ENCODE measurements around the gene PCCA.
"Not testable (repeated sequence)": the region's sequence is repeated elsewhere in the genome, so short reads cannot be mapped to it uniquely, and the experiment has no call there.

The PCCA gene

DNA sequence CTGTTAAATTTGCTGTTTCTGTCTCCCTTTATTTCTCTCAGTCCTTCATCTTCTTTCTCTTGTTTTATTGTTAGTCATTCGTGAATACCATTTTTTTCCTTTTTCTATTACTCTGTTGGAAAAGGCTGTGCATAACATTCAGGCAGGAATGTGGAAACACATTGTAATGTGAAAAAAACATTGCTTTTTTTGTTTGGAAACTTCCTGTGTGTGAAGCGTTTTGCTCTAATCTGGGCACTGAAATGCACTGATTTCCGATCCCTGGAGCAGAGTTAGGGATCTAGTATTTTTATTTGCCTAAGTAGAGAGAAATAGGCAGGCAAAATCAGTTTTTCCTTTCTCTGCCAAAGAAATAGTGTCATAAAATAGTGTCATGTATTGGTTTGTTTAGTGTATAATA, 155.5 kb downstream of the PCCA start:
- no peak for DNase-seq (ENCODE audit: low read depth)

DNA sequence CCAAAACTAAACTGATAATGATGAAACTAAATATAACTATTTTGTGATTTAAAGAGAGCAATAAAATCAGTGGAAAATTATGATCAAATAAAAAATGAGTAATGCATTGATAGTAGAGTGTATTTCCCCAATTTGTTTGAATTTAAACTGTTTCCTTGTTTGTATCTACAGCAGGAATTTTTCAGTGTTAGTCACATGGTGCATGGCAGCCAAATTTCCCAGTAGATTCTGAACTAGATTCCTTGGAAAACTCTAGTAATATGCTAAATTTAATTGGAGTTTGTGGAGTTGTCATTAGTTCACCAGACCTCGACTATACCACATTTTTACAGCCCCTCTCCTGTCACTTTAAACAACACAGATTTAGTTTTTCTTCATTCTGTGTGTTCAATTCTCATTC, 156.2 kb downstream of the PCCA start:
- DNase-seq (ENCODE audit: low read depth): no peak

GRCh38 chr13:100247937-100248336, 159.0 kb downstream of the PCCA start:
- no peak for DNase-seq (ENCODE audit: low read depth)

- no peak for DNase-seq (ENCODE audit: low read depth)
These were observed 165.1 kb downstream of the PCCA start for GRCh38 chr13:100254002-100254401.

- DNase-seq (ENCODE audit: low read depth): no peak
These were observed 173.5 kb downstream of the PCCA start for GRCh38 chr13:100262404-100262803.

- DNase-seq (ENCODE audit: low read depth): no peak
These were observed 177.1 kb downstream of the PCCA start for GRCh38 chr13:100266026-100266425.

GRCh38 chr13:100269837-100270236, 180.9 kb downstream of the PCCA start:
- DNase-seq (ENCODE audit: low read depth): peak; percentile 27

GRCh38 chr13:100273138-100273537, 184.2 kb downstream of the PCCA start:
- no peak for DNase-seq (ENCODE audit: low read depth)

DNA sequence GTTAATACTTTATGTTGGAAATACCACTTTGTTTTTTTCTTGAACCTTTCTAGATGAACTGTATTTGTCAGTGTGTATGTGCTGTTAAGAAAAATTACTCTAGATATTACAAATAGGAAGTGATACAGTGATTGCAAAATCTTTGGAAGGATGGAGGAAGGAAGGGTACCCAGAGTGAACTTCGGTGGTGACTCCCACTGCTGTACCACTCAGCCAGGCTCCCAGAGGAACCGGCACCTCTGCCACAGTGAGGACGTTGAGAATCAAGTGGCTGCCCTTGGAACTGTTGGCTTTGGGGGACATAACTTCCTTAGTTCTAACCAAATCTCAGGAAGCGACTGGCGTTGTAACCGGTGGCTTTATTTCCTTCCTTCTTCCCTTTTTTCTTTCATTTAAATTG, 184.7 kb downstream of the PCCA start:
- no peak for DNase-seq (ENCODE audit: low read depth)

DNA sequence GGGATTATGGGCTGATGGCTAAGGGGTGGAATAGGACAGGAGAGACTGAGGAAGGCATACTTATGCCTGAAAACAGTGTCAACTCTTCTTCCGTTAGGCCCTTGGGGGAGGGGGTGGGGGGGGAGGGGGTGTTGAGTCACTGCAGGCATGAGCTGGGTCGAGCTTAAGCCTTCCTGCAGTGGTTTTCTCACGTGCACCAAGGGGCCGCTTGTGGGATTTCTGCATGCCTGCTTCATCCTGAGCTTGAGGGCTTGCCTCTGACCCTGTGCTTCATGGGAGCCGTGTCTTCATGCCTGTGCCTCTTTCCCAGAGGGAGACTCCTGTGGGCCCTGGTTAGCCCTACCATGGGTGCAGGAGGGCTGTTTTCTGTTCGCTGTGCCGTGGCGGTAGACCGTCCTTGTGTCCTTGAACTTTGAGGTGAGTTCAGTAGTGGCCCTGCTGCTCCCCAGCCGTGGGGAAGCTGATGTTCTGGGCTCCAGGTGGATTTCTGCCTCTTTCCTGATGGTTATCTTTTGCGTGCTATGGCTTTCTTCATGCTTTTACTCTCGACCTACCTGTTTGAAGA, 186.1 kb downstream of the PCCA start:
- DNase-seq (ENCODE audit: low read depth): no peak

GRCh38 chr13:100275746-100276145, 186.9 kb downstream of the PCCA start:
- no peak for DNase-seq (ENCODE audit: low read depth)

DNA sequence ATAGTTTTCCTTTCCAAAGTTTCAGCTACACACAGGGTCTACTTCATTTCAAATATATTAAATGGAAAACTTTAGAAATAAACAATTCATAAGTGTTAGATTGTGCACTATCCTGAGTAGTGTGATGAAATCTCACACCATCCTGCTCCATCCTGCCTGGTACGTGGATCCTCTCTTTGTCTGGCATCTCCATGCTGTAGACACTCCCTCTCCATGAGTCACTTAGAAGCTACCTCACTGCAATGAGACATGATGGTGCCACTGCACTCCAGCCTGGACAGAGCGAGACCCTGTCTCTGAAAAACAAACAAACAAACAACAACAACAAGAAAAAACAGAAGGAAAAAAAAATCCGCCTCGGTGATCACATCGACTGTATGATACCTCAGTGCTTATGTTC, 191.8 kb downstream of the PCCA start:
- no peak for DNase-seq (ENCODE audit: low read depth)

GRCh38 chr13:100282306-100282705, 193.4 kb downstream of the PCCA start:
- not testable (repeated sequence) for DNase-seq (ENCODE audit: low read depth)

GRCh38 chr13:100290165-100290801, 201.4 kb downstream of the PCCA start:
- no peak for DNase-seq (ENCODE audit: low read depth)

DNA sequence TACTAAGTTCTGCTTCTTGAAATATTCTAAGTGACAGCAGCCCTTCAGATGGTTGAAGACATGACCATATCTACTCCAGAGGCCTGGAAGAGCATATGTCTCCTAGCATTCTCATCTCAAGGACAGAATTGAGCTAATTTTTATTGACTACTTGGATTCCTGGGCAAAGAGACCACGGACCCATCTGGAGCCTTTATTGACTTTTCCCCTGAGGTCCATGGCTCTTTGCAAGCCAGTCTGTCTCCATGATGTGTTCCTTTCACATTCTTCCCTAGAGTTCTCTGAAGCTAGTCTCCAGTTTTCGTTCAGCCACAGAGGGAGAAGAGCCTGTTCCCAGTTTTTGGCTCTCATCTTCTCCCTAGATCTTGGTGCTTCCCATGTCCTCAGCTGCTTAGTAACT, 202.7 kb downstream of the PCCA start:
- DNase-seq (ENCODE audit: low read depth): no peak

DNA sequence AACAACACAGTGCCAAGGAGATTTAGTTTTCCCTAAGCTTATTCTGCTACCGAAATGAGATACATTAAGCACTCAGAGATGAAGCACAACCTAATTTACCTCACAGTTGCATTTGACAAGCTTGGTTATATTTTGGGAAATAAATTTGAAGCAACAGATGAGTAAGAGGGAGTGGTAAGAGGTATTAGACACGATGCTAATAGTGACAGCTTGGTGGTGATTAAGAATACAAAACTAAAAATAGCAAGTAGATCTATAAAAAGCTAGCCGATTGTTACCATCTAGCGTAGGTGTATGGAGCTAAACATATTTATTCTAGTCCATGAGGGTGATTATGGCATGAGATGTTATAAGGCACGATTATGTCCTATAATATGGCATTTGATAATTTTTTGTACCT, 208.5 kb downstream of the PCCA start:
- no peak for DNase-seq (ENCODE audit: low read depth)

GRCh38 chr13:100298116-100298681, 209.3 kb downstream of the PCCA start:
- no peak for DNase-seq (ENCODE audit: low read depth)

DNA sequence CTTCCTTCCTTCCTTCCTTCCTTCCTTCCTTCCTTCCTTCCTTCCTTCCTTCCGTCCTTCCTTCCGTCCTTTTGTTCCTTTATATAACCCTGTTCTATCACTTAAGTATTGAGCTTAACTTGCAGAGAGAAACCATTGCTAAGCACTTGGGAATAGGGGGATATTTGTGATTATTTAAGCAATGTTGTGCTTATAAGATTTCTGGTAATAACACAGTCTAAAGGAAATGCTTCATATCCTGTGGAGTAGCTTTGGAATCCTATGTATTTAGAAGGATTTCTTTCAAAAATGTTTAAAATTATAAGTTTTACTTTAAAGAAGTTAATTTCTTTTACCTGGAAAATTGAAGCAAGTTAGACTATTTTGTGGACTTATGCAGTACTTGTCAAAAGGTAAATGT, 209.8 kb downstream of the PCCA start:
- DNase-seq (ENCODE audit: low read depth): no peak

- DNase-seq (ENCODE audit: low read depth): no peak
These were observed 211.3 kb downstream of the PCCA start for GRCh38 chr13:100300243-100300642.

DNA sequence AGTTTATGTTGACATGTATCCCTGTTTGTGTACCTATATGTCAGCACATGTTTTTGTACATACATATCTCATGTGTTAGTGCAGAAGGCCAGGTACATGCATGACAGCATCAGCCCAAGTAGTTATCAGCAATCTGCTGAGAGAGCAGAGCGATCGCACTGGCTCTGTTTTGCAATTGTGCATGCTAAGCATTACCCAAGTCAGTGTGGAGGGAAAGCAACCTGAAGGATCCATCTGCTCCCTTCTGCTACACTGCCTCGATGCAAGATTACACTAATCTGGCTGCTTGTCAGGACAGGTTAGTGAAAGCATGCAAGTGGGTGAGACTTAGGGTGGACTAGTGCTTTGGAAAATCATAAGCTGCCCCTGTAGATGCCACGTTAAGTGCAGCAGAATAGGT, 211.8 kb downstream of the PCCA start:
- no peak for DNase-seq (ENCODE audit: low read depth)

DNA sequence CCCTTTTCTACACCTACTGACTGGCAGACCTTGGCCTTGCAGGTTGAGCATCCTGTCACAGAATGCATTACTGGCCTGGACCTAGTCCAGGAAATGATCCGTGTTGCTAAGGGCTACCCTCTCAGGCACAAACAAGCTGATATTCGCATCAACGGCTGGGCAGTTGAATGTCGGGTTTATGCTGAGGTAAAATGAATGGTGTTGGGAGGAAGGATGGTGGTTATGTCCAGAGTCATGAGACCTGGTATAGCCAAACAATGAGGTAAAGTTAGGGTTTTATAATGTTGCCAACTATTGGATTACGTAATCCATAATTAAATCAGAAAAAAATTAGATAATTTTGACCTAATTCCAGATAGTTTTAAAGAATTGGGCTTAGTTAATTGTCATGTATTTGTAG, 212.5 kb downstream of the PCCA start:
- no peak for DNase-seq (ENCODE audit: low read depth)

DNA sequence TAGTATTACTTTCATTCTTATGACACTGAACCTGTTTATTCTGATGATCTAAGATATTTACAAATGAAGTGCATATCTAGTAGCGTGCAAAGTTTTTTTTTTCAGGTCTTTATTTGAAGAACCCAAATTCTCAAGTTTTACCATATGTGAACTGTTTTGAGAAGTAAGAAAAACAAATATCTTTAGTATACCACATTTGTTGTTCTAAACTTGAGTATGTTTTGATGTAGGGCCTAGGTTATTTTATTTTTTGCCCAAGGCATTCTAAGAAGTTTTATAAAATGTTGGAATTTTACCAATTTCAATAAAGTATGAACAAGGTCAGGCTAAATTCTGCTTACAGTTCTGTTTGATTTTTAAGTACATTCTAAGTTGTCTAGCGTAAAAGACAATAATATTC, 213.5 kb downstream of the PCCA start:
- DNase-seq (ENCODE audit: low read depth): no peak

- DNase-seq (ENCODE audit: low read depth): no peak
These were observed 215.3 kb downstream of the PCCA start for GRCh38 chr13:100304229-100304628.

DNA sequence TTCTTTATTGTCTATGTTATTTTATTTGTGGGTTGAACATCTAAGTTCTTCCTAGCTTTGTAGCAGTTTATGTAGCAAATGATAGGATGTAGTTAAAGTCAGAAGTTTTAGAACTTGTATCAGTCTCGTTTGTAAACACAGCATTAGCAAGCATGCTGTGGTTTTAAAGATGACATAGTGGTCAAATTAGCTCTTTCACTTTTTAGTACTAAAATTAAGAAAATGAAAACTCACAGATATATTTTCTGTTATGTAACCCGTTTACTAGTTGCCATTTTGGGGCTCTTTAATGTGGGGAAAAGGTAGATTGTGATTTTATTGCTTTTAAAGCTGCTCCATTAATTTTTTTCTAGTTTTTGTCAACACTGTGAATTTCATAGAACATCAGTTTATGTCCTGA, 216.5 kb downstream of the PCCA start:
- DNase-seq (ENCODE audit: low read depth): no peak

Measured in GM04503 (cell line).